Hematopoietic multipotent progenitor cell treated with erythropoietin and hydrocortisone succinate and interleukin-3 and kit ligand, for 15 days (in vitro differentiated cells): ENCODE data around the gene TTYH3.
"Not testable (repeated sequence)": the region's sequence is repeated elsewhere in the genome, so short reads cannot be mapped to it uniquely, and the experiment has no call there.

Experiments used
- DNase-seq: peaks from one replicate; pipeline ENCODE4 v3.0.0-alpha.2; 2015; ENCODE audit warnings: low spot score

Gene TTYH3

DNA sequence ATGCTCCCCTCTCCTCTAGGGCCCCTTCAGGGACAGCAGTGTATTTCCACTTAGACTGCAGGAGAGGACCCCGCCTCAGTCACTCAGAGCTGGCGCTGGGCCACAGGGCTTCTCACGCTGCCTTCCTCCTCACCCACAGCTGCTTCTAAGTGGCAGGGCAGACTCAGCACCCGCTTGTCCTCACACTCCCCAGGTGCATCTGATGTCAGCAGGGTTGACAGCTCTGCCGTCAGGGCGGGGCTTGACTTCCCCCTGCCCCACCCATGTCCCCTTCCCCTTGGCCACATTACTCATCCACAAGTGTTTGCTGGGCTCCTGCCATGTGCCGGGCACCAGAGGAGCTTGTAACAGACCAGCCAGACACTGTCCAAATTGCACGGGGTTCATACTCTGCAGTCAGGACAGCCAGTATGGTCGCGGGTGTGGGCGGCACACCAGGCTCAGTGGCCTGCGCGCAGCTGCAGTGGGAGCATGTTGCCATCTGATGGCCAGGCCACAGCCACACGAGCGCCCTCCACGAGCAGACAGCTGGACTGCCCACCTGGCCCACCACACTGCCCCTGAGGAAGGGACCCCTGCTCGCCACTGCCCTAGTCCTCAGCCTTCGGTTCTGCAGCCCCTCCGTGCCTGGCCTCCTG is 29.3 kb upstream of the TTYH3 start:
- DNase-seq = no peak

DNA sequence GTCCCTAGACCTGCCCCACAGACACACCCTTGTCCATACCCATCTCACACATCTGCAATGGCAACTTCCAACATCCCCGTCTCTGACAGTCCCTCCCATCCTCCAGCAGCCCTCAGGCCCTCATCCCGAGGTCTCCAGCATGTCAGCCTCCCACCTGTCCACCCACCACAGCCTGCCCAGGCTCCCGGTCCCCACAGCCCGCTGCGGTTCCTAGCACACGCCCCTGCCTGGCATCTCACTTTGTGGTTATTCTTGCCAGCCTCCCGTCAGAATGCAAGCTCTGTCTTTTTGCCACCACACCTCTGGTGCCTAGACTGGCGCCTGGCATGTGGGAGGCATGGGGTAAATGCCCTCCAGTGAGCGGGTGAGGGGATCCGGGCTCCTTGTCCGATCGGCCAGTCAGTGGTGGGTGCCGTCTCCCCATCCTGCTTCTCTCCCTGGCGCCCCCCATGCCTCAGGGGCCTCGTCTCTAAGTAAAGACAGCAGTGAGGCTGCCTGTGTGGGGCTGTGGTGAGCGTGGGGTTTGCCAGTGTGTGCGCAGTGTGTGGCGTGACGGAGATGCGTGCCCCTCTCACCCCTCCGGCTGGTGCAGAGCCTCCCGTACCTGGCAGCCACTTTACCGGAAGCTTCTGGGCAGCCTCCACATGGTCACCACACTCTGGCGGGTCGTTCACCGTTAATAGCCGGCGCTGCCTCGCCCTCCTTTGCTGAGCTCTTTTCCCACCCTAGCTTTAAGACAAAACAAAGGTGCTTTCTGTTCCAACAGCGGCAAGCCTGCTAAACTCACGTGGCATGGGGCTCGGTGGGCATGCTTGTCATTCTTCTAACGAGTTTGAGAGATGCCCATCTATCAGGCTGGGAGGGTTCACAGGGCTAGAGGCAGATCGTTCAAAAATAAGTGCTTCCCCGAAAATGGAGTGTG is 28.5 kb upstream of the TTYH3 start:
- no peak for DNase-seq

DNA sequence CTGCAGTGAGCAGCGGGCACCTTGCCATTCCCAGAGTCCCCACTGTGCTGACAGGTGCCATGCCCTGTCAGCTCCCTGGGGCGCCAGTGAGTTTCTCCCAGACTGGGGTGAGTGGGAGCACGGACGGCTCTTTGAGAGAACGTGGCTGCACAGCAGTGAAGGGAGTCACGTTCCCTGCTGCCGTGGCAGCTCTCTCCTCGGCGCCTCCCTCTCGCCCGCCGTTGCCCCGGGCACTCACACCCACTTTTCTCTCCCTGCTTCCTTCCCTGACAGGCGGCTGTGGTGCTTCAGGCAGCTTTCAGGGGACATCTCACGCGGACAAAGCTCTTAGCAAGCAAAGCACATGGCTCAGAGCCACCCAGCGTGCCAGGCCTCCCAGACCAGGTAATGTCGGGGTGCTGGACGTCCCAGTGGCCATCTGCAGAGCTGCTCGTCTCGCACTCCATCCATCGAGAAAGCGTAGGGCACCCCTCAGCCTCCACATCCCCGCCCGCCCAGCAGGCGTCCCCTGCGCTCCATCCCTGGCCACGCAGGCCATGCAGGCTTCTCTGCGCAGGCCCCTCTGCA is 27.1 kb upstream of the TTYH3 start:
- DNase-seq = no peak

DNA sequence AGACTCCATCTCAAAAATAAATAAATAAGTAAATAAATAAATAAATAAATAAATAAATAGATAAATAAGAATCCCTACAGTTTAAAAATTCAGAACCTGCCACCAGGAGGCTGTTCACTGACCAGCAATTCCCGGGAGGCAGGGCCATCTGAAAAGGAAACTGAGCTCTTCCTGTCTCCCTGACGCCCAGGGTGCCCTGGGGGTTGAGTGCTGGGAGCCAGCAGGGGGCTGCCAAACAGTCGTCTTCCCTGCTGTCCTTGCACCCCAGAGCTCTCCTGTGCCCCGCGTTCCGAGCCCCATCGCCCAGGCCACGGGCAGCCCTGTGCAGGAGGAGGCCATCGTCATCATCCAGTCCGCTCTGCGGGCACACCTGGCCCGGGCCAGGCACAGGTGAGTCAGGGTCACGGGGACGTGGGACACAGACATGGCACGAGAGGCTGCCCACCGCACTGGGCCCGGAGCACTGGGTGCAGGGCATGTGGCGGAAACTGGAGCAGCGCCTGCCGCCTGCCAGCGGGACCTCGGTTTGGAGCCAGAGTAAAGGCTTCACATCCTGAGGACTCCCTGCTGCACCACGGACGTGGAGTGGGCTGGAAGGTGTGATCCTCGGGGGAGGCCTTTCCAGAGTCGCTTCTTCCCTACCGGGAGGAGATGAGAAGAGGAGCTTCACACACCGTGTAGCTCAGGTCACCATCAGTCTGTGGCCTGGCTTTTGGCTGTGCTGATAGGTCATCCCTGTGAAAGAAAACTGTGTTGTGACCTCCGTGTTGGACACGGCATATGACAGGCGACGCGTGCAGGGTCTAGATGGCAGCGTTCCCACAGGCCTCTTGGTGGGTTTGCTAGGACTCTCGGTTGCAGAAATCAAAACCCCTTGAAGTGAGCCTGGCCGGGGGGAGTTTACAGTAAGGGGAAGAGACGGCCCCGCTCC is 25.9 kb upstream of the TTYH3 start:
- no peak for DNase-seq

DNA sequence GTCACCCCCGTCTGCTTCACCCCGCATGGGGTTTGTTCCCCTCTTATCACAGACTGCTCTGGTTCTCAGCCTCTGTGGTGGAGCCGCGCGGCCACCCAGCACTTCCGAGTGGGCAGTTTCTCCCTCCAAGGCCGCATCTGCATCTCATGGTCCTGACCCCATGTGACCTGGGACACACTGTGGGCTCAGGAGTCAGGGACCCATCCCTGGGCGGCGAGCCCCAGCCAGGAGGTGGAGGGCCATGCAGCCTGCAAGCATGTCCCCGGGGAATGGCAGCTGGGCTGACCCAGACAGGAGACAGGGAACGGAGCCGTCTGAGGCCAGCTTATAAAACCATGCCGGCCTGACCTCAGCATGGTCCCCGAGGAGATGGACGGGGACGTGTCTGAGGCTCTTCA is 25.2 kb upstream of the TTYH3 start:
- no peak for DNase-seq

DNA sequence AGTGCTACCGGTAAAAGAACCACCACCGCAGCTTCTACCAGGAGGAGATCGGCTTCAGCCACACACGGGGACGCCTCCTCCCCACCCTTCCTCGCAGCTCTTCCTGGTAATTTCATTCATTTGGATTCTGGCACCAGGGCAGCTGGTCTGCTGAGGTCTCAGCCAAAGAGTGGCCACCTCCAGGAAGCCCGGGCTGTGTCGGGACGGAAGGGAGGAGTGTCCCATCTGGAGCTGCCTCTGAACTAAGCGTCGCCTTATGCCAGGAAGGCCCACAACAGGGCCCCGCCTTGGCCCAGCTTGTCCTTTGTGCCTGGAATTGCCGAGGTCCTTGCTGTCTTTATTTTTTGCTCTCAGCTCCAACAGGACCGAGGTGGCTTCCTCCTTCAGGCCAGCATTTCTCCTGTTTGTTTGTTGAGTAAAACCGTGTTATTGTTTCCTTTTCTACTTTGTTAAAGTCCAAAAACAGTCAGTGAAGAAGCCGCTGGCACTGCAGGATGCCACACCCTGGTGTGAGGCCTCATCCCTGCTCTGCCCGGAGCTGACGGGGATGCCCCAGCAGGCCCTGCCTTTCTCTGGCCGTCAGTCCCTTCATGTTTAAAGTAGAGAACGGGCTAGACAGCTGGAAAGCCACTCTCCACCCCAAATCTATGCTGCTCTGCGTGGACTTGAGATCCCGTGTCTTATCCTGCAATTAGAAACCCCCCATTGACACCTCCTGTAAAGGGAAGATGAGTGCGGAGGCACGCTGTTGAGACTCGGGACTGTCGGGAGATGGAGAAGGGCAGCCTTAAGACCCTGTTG is 24.5 kb upstream of the TTYH3 start:
- no peak for DNase-seq

DNA sequence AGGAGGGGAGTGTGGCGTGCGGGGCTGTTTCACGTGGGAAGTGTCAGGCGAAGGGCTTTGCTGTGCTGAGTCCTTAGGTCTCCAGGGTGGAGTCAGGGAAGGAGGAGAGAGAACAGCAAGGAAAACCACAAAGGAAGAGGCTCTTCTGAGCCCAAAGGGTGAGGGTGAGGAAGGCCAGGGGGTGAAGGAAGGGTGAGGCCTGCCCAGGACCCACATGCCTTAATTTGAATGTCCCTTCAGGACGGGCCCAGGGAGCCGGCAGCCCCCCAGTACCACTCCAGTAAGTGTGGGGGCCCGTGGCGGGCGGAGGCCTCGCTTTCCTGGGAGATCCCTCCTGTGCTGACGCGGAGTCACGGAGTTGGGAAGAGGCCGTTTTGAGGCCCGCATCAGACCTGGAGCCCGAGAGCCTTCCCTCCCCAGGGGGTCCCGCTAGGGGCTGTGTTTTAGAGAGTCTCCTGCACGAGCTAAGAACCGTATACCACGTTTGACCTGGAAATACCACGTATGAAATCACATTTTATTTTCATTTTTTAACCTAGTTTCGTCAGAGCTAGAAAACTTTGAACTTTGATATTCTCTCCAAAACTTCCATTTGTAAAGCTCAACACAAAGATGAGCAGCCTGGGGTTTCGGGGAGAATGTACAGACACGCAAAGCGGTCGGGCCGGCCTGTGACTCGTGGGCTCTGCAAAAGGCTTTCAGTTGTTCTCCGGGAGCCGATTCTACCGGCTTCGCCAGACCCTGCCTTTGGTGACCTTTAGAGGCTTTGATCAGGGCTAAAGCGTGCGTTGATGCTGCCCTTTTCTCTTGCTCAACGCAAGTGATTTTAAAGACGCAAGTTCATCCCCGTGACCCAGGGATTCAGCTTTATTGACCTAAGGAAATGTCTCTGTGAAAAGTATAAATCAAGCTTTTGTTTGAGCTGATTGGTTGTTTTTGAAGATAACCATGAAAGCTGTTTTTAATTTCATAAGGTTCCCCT is 23.6 kb upstream of the TTYH3 start:
- DNase-seq = no peak

DNA sequence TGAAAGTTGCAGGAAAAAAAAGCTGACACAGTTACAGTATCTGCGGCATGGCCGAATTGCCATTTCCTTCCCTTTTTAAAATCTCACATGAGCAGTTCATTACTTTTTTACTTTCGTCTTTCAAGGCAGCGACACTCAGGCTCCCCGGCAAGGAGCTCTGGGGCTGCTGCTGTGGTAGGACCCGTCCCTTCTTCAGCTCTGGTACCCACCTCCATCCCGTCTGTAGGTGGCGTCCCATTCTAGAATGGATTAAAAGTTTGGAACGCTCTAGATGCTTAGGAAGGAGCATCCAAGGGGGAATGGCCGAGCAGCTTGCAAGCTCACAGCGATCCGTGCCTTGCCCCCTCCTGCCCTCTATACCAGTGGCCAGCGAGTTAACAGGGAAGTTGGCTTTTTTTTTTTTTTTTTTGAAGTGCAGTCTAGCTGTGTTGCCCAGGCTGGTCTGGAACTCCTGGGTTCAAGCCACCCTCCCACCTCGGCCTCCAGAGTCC is 22.8 kb upstream of the TTYH3 start:
- DNase-seq = no peak

DNA sequence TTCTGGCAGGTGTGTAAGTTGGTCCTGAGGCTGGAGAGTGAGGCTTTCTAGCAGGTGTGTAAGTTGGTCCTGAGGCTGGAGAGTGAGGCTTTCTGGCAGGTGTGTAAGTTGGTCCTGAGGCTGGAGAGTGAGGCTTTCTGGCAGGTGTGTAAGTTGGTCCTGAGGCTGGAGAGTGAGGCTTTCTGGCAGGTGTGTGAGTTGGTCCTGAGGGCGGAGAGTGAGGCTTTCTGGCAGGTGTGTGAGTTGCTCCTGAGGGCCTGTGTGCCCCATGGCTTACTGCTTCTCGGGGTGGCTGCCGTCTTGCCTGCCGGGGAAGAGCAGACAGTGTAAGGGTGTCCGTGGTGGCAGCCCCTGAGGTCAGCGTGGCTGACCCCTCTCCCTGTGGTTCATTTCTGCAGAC is 22.1 kb upstream of the TTYH3 start:
- DNase-seq = not testable (repeated sequence)

DNA sequence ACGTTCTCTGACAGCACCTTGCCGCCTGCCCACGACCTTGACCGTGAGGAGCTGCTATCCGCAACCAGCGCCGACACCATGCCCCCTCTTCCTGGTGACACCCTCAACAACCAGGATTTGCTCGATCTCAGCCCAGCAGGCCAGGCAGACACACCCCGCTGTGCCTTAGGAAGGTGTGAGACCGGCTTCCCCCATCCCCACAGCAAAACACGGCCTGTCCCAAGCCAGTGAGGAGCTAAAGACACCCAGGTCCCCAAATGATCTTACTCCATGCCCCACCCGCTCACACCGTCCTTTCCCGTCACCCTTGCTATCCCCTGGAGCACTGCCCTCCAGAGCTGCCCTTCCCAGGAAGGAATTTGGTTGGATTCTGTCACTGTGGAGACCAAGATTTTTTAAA is 21.3 kb upstream of the TTYH3 start:
- no peak for DNase-seq

DNA sequence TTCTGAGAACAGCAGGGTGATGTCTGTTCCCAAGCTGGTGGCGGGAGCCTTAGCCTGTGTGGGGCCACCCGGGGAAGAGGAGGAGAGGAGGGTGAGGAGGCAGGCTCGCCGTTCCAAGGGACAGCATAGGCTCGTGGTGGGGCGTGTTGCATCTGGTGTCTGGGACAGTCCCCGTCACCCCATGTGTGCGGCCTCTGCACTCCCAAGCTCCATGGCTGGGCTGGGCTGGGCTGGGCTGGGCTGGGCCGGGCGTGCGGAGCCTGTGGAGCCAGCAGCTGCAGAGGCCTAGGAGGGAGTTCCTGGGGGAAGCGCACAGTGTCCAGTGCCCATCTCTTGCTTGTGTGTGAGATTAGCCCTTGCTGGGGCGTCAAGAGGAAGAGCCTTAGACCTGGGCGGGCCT is 20.9 kb upstream of the TTYH3 start:
- no peak for DNase-seq

DNA sequence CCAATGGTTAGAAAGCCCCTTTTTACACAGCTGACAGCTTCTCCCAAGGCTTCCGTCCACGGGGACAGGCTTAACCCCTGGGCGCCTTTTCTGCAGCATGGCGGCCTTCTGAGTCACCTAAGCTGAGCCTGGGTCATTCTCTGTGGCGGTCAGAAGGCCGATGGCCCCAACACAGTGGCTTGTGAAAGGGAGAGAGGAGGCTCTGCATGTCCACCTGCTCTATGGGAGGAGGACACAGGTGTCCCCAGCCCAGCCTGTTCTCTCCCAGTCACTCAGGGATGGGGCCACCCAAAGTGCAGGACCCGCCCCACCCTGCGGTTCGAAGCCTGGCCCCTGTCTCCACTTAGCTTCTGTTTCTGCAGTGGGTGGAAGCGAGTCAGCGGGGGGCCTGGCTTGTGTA is 20.4 kb upstream of the TTYH3 start:
- DNase-seq = no peak

DNA sequence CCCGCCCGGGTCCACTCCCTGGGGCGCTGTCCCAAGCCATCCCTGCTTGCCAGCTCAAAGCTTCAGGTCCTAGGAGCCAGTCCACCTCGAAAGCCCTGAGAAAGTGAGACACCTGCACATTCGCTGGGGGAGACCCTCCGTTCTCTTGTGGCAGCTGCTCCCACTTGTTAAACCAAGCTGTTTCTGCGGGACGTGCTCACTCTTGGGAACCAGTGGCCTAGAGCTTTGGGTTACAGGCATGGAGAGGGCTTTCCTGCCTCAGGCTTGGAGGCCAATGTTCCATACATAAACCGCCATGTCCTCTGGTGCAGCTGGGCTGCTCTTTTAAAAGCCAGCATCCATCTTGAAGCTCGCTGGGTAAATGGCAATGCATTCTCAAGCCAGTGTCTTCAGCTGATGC is 19.9 kb upstream of the TTYH3 start:
- no peak for DNase-seq

DNA sequence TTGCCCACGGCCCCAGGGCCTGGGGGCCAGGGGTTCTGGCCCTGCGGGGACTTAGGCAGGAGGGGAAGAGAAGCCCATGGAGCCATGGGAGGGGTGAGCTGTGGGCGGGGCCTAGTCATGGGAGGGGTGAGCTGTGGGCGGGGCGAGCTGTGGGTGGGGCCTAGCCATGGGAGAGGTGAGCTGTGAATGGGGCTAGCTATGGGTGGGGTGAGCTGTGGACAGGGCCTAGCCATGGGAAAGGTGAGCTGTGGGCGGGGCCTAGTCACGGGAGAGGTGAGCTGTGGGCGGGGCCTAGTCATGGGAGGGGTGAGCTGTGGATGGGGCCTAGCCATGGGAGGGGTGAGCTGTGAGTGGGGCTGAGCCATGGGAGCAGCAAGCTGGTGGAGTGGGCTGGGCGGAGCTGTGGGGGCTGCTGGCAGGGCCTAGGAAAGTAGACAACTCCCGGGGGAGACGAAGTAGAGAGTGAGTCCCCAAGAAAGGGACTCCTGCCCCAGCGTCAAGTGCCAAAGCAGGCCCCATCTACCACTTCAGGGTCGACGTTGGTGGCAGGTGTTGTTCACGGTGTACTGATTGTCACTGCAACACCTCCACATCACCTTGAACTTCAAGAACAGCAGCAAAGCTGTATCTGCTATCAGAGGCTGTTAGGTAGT is 19.2 kb upstream of the TTYH3 start:
- DNase-seq = no peak

DNA sequence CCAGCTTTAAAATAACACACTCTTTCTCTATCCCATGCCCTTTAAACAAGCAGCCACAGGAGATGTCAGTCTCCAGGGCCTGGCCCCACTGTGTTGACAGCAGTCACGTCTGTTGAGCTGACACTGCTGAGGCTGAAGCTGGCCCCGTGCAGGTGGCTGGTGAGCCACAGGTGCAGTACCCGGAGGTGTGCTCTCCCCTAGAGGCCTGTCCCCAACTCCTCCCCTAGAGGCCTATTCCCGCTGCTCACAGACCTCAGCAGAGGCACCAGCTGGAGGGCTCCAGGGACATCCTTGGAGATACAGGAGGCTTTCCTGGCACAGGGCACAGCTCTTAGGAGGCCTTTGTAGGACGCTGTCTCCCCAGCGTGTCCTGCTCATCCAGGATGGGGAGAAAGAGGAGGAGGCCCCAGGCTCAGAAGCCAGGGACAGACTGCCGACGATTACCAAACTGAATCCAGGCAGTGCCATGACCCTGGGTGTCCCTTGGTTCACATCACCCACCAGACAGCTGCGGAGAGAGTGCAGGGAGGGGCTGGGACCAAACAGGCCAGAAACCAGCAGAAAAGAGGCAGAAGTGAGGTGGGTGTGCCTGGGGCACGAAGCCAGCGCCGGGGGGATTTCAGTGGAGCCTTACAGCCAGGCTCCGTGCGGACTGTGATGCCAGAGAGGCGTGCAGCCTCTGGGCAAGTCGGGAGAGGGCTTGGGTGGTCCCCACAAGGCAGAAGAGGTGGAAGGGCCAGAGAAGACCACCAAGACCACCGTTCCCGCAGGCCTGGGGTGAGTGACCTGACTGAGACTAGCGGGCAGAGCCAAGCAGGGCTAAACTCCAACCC is 18.5 kb upstream of the TTYH3 start:
- no peak for DNase-seq

DNA sequence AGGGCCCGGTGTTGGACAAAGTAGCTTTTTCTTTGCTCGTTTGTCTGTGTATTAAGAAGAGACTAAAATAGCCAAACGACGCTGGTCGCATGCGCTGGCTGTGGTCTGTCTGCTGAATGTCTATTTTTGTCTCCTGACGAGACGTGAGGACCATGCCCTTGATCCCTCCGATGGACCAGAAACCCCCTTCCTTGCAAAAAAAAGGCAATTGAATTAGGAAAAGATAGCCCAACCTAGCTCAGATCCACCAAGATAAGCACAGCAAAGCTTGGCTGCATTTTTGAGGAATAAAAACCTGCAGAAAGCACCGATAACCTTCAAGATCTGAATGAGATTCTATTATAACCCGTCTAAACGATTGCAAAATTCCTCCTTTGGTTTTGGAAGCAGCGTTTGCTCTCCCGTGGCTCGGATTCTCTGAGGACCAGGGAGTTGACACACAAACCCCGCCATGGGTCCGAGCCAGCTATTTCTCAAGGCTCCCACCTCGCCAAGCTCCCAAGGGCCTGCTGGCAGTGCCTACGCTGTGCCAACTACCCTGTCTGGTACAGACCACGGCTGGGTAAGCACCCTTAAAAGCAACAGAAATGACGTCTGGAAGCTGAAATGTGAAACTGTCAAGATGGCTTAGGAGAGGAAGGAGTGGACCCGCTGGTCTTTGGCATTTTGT is 17.7 kb upstream of the TTYH3 start:
- no peak for DNase-seq

DNA sequence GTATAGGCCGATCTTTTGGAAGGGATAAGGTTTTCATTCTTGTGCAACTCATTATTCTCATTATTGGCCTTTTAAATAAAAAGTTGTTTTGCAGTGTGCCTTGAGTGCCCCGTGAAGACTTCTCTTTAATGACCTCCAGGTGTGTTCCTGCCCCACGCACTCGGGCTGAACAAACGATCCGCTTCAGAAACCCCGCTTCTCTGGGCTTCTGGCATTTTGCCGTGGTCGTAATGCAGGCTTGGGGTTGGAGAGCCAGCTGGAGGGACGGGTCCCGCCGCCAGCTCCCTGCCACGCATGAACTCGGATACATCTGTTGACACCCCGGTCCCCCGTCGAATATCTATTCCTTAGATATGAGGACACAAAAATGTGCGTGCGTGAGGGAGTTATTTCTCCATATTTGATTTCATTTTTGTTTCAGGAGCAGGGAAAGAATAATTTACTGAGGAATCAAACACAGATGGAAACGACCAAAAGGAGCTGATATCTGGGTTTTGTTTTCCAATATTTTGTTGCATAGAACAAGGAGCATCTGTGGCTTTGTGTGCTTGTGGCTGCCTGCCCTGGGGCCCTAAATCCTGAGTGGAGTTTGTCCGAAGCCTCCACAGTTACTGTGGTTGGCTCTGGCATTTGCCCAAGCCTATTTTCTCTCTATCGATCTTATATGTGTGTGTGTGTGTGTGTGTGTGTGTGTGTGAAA is 17.0 kb upstream of the TTYH3 start:
- no peak for DNase-seq
